ENCODE results near the gene FER1L5.

Gene FER1L5

GRCh38 chr2:96616535-96616934, 26.0 kb upstream of the FER1L5 start:
- Histone ChIP-seq H3K4me3 (no peak overlapping the region), H3K9me3 (no peaks in the 10 kb centered on the region), H3K4me1 (peaks cover 0 to 37% (median 10%) of the 10 kb centered on the region in 4 donors), H3K27ac (peak overlapping the region; percentile 18 to 50), H3K27me3 (no peaks in the 10 kb centered on the region), H3K36me3 (peaks cover 37 to 73% (median 48%) of the 10 kb centered on the region in 3 donors)
- intact Hi-C loops (cut with DNase I; ENCODE audit: low total_unique reads): no loop called here
- no peak for TF ChIP-seq CTCF (IDR thresholded peaks at IDR 0.05)
- DNase-seq: no peak

GRCh38 chr2:96617012-96617411, 25.6 kb upstream of the FER1L5 start:
- H3K27ac ChIP-seq: peak overlapping the region; percentile 18 to 50
- intact Hi-C loops (cut with DNase I; ENCODE audit: low total_unique reads): no loop called here
- no peak for TF ChIP-seq CTCF (IDR thresholded peaks at IDR 0.05)
- H3K27me3 ChIP-seq: no peaks in the 10 kb centered on the region
- H3K4me1 ChIP-seq: peaks cover 0 to 37% (median 10%) of the 10 kb centered on the region in 4 donors
- H3K9me3 ChIP-seq: no peaks in the 10 kb centered on the region
- H3K4me3 ChIP-seq: no peak overlapping the region
- H3K36me3 ChIP-seq: peaks cover 32 to 73% (median 43%) of the 10 kb centered on the region in 3 donors
- no peak for DNase-seq

GRCh38 chr2:96618596-96619283, 23.8 kb upstream of the FER1L5 start:
- Histone ChIP-seq H3K4me1 (peaks cover 0 to 37% (median 10%) of the 10 kb centered on the region in 4 donors), H3K36me3 (peaks cover 17 to 59% (median 26%) of the 10 kb centered on the region in 3 donors), H3K27ac (peak overlapping the region; percentile 18 to 50), H3K4me3 (no peak overlapping the region), H3K27me3 (no peaks in the 10 kb centered on the region), H3K9me3 (no peaks in the 10 kb centered on the region)
- DNase-seq: peak in 1 of 2 donors; percentile 62
- intact Hi-C loops (cut with DNase I; ENCODE audit: low total_unique reads): no loop called here
- TF ChIP-seq CTCF (IDR thresholded peaks at IDR 0.05): no peak

GRCh38 chr2:96622544-96622943, 20.0 kb upstream of the FER1L5 start:
- H3K36me3 ChIP-seq: peaks cover 15 to 62% (median 17%) of the 10 kb centered on the region in 3 donors
- no peaks in the 10 kb centered on the region for H3K9me3 ChIP-seq
- peaks cover 0 to 36% (median 3%) of the 10 kb centered on the region in 4 donors for H3K4me1 ChIP-seq
- no peaks in the 10 kb centered on the region for H3K27me3 ChIP-seq
- no peak for DNase-seq
- H3K4me3 ChIP-seq: no peak overlapping the region
- no peak for TF ChIP-seq CTCF (IDR thresholded peaks at IDR 0.05)
- no peak overlapping the region for H3K27ac ChIP-seq
- intact Hi-C loops (cut with DNase I; ENCODE audit: low total_unique reads): no loop called here

GRCh38 chr2:96623116-96623515, 19.4 kb upstream of the FER1L5 start:
- H3K27ac ChIP-seq: no peak overlapping the region
- H3K4me1 ChIP-seq: peaks cover 0 to 31% (median 3%) of the 10 kb centered on the region in 4 donors
- intact Hi-C loops (cut with DNase I; ENCODE audit: low total_unique reads): no loop called here
- H3K36me3 ChIP-seq: peaks cover 21 to 63% (median 22%) of the 10 kb centered on the region in 3 donors
- H3K27me3 ChIP-seq: no peaks in the 10 kb centered on the region
- no peaks in the 10 kb centered on the region for H3K9me3 ChIP-seq
- DNase-seq: no peak
- H3K4me3 ChIP-seq: no peak overlapping the region
- TF ChIP-seq CTCF (IDR thresholded peaks at IDR 0.05): no peak

Data from tibial artery (tissue), 4 donors.